NB4 (cell line): Measurements from ENCODE around the gene CRTAC1.

Experiments used
- CTCF ChIP-seq: IDR thresholded peaks from one replicate; pipeline ENCODE4 v1.5.1; 2012; ENCODE audit warnings: low read depth, low read length
- POLR2A ChIP-seq: IDR thresholded peaks from 2 replicates; pipeline ENCODE4 v1.6.1; 2011; ENCODE audit warnings: mild to moderate bottlenecking; ENCODE audit not compliant: insufficient read length; ENCODE audit errors: extremely low read depth
- TF ChIP-seq, protein P1 (sequence below): IDR thresholded peaks from 2 replicates; pipeline ENCODE4 v1.6.1; 2011; ENCODE audit warnings: low read depth, low read length

GRCh38 chr10:98016772-98017475 is 13.5 kb downstream of the CRTAC1 start:
- TF ChIP-seq CTCF (no peak), POLR2A (no peak)
- TF ChIP-seq, protein P1, sequence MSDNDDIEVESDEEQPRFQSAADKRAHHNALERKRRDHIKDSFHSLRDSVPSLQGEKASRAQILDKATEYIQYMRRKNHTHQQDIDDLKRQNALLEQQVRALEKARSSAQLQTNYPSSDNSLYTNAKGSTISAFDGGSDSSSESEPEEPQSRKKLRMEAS: no peak
